NCI-H510A treated with DMSO at 0.1 percent for 48 hours (cell line): Measurements from ENCODE around the gene RPN2.
A peak's percentile ranks its signal among the peaks of the same experiment; 100 is the strongest.
"Not testable (repeated sequence)": the region's sequence is repeated elsewhere in the genome, so short reads cannot be mapped to it uniquely, and the experiment has no call there.

Source experiments
- DNase-seq: peaks from one replicate; lab custom pipeline; 2025; lab: John Stamatoyannopoulos, UW

The RPN2 gene

GRCh38 chr20:37178839-37179682 lies at the start of gene RPN2, which contains the start of gene MROH8:
Gene RPN2 (plus strand): TSS chr20:37179330. CDS start chr20:37179357, 27 bp downstream.
Gene MROH8 (minus strand): TSS chr20:37179548.
- DNase-seq, result peak; percentile 93

- no peak for DNase-seq
Observed at GRCh38 chr20:37131486-37131885, 47.6 kb upstream of the RPN2 start.

GRCh38 chr20:37133952-37134351 lies 45.2 kb upstream of the RPN2 start:
- DNase-seq, result no peak

GRCh38 chr20:37137547-37137946 lies 41.6 kb upstream of the RPN2 start:
- no peak for DNase-seq

- DNase-seq, result no peak
Observed at GRCh38 chr20:37142708-37143107, 36.4 kb upstream of the RPN2 start.

GRCh38 chr20:37144856-37145404 lies 34.2 kb upstream of the RPN2 start:
- no peak for DNase-seq

GRCh38 chr20:37147250-37147649 lies 31.9 kb upstream of the RPN2 start:
- no peak for DNase-seq

GRCh38 chr20:37150864-37151263 lies 28.3 kb upstream of the RPN2 start:
- DNase-seq, result not testable (repeated sequence)

- DNase-seq, result no peak
Observed at GRCh38 chr20:37151529-37151928, 27.6 kb upstream of the RPN2 start.

GRCh38 chr20:37152284-37152683 lies 26.8 kb upstream of the RPN2 start:
- no peak for DNase-seq

GRCh38 chr20:37154684-37155298 lies 24.3 kb upstream of the RPN2 start:
- no peak for DNase-seq

- DNase-seq, result no peak
Observed at GRCh38 chr20:37155987-37156386, 23.1 kb upstream of the RPN2 start.

GRCh38 chr20:37158248-37158647 lies 20.9 kb upstream of the RPN2 start:
- no peak for DNase-seq

GRCh38 chr20:37160683-37161082 lies 18.4 kb upstream of the RPN2 start:
- no peak for DNase-seq

GRCh38 chr20:37161830-37162549 lies 17.1 kb upstream of the RPN2 start:
- DNase-seq, result no peak

GRCh38 chr20:37162646-37163045 lies 16.5 kb upstream of the RPN2 start:
- DNase-seq, result no peak

- DNase-seq, result no peak
Observed at GRCh38 chr20:37163832-37164554, 15.1 kb upstream of the RPN2 start.

GRCh38 chr20:37165031-37165430 lies 14.1 kb upstream of the RPN2 start:
- DNase-seq, result no peak

- no peak for DNase-seq
Observed at GRCh38 chr20:37166867-37167266, 12.3 kb upstream of the RPN2 start.

- no peak for DNase-seq
Observed at GRCh38 chr20:37172836-37173235, 6.3 kb upstream of the RPN2 start.

GRCh38 chr20:37179683-37180524 lies 774 bp downstream of the RPN2 start:
- DNase-seq, result no peak
